HFF-Myc (cell line): ENCODE data around the gene CCDC134.

Experiments used
- DNase-seq: peaks from one replicate; pipeline ENCODE4 v3.0.0-alpha.2; 2011; ENCODE audit warnings: low read depth; ENCODE audit errors: extremely low read depth
- H3K4me3 ChIP-seq: replicated peaks from 2 replicates; pipeline ENCODE4 v1.5.1; 2011; ENCODE audit warnings: low read depth, mild to moderate bottlenecking, control low read depth, low read length
- TF ChIP-seq, protein P1 (sequence below): IDR thresholded peaks from 2 replicates; pipeline ENCODE4 v1.5.1; 2012; ENCODE audit warnings: mild to moderate bottlenecking, low read depth, low read length, control low read depth; ENCODE audit errors: missing control alignments

The CCDC134 gene

DNA sequence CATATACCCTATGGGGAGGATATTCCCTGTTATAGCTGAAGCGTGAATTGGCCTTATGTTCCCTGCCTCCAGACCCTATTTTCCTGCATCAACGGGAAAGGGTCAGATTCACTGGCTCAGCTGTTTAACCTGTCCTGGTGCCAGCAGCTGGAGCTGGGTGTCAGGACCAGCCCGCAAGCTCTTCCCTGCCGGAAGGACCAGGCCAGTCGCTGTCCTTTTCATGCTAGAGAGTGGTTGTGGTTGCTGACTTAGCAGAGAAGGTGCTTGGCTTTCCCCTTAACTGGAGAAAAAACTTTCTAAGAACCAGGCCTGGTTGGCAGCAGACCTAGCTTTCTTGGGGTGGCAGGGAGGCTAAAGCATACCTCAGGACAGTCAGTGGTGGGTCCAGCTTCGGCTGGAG is 27.2 kb downstream of the CCDC134 start:
- DNase-seq = no peak
- no peak overlapping the region for H3K4me3 ChIP-seq
- TF ChIP-seq, protein P1, sequence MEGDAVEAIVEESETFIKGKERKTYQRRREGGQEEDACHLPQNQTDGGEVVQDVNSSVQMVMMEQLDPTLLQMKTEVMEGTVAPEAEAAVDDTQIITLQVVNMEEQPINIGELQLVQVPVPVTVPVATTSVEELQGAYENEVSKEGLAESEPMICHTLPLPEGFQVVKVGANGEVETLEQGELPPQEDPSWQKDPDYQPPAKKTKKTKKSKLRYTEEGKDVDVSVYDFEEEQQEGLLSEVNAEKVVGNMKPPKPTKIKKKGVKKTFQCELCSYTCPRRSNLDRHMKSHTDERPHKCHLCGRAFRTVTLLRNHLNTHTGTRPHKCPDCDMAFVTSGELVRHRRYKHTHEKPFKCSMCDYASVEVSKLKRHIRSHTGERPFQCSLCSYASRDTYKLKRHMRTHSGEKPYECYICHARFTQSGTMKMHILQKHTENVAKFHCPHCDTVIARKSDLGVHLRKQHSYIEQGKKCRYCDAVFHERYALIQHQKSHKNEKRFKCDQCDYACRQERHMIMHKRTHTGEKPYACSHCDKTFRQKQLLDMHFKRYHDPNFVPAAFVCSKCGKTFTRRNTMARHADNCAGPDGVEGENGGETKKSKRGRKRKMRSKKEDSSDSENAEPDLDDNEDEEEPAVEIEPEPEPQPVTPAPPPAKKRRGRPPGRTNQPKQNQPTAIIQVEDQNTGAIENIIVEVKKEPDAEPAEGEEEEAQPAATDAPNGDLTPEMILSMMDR = no peak

DNA sequence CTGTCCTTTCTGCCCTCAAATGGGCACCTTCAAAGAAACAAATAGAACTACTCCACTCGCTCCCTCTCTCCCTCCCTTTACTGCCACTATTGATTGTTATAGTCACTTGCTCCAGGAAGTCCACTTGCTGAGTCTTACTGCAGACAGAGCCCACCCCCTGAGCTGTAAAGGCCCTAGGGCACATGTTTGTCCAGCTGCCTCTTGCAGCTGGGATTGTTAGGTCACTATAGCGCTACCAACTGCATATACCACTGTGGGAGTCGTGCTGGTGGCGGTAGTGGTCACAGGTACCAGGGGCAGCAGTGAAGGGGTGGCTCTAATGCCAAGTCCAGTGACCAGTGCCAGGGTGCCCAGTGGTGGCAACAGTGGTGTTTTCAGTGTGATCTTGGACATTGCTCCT is 28.0 kb downstream of the CCDC134 start:
- TF ChIP-seq, protein P1 = no peak
- no peak for DNase-seq
- no peak overlapping the region for H3K4me3 ChIP-seq

DNA sequence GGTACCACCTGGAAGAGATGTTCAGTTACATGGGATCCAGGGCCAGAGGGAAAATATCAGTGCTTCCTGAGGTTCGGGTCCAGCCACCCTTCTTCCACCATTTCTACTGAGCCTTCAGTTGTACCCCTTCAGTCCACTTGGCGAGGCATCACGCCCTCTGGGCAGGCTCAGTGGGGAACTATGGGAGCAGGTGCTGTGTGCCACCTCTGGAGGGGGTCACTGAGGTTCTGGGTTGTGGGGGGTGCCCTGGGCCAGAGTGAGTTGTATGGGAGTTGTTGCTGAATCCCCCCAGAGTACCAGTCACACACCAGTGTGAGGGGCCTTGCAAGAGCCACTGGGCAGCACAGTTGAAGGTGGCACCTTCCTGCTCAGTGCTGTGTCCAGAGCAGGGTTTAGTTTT is 29.7 kb downstream of the CCDC134 start:
- no peak for DNase-seq
- TF ChIP-seq, protein P1 = peak; percentile 12
- H3K4me3 ChIP-seq = no peak overlapping the region

DNA sequence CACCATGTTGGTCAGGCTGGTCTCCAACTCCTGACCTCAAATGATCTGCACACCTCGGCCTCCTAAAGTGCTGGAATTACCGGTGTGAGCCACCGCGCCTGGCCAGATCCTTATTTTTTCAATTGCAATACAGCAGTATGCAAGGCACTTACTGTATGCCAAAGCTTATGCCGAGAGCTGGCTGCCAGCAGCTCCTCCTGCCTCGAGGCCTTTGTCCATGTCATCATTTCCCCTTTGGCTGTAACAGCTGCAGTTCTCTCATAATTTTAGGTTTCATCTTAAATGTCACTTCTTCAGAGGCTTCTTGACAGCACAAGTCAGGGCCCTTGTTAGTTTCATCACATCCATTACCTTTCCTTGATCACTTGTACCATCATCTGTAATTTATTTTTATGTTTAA is 30.9 kb downstream of the CCDC134 start:
- no peak overlapping the region for H3K4me3 ChIP-seq
- TF ChIP-seq, protein P1 = no peak
- no peak for DNase-seq

DNA sequence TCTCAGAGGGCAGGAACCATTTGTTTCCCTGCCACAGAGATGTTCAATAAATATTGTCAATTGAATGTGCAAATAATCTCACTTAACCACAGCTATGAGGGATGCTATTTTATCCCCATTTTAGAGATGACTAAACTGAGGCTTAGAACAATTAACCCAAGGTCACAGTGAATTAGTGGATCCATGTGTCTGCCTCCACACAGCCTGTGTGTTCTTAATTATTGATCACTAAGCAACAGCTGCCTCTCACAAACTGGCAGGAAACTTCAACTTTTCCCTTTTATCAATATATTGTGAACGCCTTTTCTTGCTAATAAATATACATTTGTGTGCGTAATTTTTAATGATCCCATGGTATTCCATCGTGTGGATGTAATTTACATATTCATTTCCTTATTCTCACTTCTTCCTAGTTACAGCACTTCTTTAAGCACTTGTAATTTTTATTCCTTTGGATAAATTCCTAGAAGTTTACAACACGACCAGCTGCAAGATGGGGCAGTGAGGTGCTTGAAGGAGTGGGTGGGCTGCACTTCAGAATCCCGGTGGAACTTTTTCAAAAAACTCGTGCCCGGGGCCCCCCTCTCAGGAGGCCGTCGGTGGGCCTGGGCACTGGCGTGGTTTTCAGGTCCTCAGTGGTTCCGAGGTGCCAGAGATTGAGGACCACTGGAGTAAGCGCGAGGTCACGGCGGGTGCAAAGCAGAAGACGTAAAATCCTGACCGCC is 31.5 kb downstream of the CCDC134 start:
- peak overlapping the region; percentile 81 for H3K4me3 ChIP-seq
- TF ChIP-seq, protein P1 = no peak
- no peak for DNase-seq

DNA sequence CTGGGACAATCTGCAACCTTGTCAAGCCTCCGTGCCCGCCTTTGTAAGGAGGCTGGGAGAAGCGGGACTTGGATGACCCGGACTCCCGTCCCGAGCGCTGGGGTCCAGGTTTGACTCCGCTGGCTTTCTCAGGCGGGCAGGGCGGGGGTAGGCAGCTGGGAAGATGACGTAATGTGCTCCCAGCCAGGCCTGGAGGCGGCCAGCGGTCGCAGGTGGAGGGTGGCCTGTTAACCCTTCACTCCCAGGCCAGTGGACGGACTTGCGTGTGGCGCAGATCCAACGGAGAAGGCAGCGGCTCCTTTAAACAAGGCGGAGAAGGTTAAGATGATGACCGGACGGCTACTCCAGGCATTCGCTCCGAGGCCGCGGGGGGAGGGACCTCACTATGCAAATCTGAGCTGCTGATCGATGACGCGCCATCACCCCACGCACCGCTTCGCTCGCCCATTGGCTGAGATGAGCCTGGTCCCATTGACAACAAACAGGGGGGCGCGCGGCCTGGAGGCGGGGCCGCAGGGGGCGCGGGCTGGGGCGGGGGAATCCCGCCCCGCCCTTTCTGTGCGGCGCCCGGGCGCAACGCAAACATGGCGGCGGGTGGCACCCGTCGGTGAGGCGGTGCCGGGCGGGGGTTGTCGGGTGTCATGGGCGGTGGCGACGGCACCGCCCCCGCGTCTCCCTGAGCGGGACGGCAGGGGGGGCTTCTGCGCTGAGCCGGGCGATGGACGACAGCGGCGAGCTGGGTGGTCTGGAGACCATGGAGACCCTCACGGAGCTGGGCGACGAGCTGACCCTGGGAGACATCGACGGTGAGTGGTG is 32.3 kb downstream of the CCDC134 start, which contains the start of gene SREBF2:
Gene SREBF2, plus strand, starts transcription at position 553 of the 816 bp plus-strand sequence. Its CDS starts 166 bp downstream, at position 719.
- H3K4me3 ChIP-seq = peak within 1 kb of the TSS; percentile 81
- DNase-seq = peak; percentile 99
- TF ChIP-seq, protein P1 = no peak
